Fibroblast of gingiva (primary cell): ENCODE measurements around the gene HOXA11.
A peak's percentile ranks its signal among the peaks of the same experiment; 100 is the strongest.

Experiments used
- DNase-seq: peaks from one replicate; pipeline ENCODE4 v3.0.0-alpha.2; 2011; ENCODE audit warnings: low read depth

The HOXA11 gene

DNA sequence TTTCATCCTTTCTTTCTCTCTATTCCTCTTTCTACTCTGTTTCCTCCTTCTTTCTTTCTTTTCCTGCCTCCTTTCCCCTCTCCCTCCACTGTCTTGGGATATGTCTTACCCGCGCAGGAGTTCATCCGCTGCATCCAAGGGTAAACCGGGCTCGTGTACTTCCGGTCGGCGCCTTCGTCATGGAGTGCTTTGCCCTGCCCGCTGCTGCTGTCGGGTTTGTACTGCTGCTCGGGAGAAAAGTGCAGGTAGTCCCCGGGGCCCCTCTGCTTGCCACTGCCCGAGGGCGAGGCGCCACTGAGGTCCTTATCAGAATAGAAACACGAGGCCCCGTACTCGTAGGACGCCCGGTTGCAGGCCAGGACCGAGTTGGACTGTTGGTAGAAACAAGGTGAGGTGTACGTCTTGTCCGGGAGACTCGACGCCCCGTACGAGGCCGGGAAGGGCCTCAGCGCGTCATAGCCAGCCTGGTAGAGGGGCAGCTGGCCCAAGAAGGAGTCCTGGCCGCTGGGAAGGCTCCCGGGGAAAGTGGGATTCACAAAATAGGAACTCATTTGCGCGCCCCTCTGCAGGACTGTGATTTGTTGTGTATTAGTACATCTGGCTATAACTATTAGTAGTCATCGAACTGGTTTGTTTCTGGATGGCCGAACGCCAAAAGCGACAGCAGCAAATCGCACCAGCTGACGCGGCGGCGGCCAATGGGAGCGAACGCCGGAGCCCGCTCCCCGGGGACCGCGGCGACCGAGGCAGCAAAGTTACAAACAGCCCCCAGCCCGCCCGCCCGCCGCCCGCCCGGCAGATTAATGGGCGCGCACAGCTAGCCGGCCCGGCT lies 37.6 kb downstream of the HOXA11 start, which contains the start of gene HOXA6:
HOXA6 (minus strand) TSS at position 576 of the 832 bp plus-strand sequence; CDS start at position 551, 25 bp downstream.
- no peak for DNase-seq

DNA sequence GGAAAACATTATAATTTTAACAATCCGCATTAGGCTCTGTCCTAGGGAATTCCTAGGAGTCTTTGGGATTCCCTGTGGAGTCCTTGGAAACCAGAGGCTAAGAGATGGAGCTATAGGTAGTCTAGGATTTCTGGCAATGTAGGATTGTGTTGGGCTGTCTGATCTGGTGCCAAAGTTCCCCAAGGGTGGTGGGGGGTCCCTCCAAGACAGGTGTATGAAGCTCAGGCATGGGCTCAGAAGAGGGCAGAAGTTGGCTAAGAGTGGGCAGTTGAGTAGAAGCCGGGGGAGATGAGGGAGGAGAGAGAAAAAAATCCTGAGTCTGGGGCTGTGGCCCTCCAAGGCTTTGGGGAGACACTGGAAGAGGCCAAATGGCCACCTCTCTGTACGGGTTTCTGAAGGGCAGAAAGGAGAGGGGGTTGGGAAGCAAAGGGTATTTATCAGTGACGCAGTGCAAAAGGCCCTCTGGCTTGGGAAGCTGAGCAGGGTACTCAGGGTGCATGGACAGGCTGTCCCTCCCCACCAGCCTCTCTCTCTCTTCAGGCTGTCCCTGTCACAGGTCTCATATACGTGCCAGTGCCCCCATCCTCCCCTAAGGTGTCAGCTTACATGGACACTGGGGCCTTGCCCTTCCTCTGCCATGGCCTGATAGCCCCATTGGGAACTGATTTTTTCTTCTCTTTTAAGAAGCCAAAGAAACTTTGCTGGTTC lies 38.4 kb downstream of the HOXA11 start:
- no peak for DNase-seq

DNA sequence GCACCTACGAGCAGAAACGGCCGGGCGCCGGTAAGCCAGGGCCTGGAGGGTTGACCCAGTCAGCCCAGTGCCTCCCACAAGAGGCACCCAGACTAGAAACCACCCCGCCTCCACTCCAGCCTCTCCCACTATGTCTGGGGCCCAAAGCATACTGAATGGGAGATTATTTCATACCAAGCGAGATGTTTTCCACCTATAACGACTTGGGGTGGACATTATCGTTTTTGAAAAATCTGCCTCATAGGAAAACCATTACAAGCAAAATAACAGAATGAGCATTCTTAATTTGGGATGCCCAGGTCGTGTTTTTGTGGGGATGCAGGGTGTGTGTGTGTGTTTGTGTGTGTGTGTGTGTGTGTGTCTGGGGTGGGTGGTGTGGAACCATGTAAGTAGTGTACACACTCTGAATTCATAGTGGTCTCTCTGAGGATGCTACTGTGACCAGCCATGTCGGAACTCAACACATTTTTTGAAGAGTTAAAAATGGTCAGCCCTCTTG lies 39.1 kb downstream of the HOXA11 start:
- no peak for DNase-seq

DNA sequence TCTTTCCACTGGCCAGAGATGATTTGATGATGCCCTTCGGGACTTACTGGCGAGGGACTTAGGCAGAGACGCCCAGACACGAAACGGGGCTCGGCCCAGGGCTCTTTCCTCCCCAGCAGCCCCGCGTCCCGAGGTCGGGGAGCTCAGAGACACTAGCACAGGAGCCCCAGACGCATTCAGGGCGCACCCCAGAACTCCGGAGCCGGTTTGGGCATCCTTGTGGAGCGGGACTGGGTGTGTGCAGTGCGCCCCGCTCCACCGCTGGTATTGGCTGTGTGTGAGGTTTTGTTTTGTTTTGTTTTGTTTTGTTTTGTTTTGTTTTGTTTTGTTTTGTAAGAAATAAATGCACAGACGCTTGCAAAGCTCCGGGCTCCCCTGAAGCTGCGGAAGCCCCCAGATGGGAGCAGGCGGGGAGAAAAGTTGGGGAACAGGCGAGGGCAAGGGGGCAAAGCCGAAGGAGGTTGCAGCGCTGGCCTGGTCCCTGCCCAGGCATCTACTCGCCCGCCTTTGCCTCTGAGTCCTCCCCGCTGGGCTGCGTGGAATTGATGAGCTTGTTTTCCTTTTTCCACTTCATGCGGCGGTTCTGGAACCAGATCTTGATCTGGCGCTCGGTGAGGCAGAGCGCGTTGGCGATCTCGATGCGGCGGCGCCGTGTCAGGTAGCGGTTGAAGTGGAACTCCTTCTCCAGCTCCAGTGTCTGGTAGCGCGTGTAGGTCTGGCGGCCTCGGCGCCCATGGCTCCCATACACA lies 39.7 kb downstream of the HOXA11 start:
- no peak for DNase-seq

DNA sequence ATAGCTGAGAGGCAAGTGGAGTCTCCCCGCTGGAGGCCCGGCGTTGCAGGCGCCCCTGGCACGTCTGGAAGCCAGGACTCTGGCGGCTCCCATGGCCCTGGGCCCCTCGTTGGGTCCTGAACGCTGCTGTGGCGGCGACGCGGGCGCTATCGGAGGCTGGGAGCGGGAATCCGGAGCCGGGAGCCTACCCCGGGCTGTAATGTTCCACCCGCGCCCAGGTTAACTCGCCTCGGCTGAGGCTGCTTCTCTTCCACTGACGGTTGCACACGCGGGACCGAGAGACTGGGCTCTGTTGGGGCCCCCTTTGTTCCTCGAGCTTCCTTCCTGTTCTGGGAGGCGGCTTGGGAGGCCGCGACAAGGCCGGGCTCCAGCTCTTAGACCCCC lies 40.3 kb downstream of the HOXA11 start:
- no peak for DNase-seq

DNA sequence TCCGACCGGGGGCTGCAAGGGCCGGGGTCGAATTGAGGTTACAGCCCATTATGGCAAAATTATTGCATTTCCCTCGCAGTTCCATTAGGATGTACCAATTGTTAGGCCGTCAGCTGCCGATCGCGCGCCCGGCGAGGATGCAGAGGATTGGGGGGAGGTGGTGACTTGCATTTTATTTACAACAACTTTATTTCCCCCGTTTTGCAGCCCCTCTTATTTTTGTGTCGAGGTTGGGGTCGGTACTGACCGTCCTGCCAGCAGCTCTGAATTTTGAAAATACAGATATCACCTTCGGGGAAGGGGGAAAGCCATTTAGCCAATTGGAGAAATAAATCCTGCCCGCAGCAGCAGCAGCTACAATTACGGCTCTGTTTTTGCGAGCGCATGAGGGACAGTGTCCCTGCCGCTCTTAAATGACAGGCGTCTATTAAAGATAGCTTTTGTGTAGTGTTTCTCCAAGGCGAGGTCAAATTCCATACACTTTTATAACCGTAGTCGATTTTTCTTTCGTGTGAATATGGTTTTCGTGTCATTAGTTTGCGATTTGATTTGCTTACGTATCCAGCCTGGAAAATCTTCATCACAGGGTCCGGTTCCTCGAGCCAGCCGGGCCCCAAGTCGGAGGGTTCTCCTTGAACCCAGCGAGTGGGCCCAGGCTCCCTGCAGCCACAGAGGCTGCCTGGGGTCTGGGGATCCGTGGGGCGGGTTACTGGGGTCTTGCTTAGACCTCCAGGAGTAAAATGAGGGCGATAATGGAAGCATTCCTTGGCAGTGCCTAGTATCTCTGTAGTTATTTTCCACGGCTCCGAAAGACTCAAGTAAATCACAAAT lies 40.9 kb downstream of the HOXA11 start:
- DNase-seq: no peak

DNA sequence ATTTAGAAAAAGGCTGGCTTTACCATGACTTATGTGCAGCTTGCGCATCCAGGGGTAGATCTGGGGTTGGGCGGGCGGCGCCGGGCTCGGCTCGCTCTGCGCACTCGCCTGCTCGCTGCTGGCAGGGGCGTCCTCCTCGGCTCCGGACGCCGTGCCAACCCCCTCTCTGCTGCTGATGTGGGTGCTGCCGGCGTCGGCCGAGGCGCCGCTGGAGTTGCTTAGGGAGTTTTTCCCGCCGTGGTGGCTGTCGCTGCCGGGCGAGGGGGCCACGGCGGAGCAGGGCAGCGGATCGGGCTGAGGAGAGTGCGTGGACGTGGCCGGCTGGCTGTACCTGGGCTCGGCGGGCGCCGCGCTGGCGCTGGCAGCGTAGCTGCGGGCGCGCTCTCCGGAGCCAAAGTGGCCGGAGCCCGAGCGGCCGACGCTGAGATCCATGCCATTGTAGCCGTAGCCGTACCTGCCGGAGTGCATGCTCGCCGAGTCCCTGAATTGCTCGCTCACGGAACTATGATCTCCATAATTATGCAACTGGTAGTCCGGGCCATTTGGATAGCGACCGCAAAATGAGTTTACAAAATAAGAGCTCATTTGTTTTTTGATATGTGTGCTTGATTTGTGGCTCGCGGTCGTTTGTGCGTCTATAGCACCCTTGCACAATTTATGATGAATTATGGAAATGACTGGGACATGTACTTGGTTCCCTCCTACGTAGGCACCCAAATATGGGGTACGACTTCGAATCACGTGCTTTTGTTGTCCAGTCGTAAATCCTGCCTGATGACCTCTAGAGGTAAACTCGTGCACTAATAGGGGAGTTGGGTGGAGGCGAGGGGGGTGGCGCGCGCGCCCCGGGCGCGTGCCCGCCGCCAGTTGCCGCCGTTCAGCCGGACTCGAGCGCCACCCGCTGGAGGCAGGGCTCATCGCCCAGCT lies 41.7 kb downstream of the HOXA11 start, which contains the start of gene HOXA5:
HOXA5 (minus strand) TSS at position 659 of the 927 bp plus-strand sequence; CDS start at position 585, 74 bp downstream.
- no peak for DNase-seq

DNA sequence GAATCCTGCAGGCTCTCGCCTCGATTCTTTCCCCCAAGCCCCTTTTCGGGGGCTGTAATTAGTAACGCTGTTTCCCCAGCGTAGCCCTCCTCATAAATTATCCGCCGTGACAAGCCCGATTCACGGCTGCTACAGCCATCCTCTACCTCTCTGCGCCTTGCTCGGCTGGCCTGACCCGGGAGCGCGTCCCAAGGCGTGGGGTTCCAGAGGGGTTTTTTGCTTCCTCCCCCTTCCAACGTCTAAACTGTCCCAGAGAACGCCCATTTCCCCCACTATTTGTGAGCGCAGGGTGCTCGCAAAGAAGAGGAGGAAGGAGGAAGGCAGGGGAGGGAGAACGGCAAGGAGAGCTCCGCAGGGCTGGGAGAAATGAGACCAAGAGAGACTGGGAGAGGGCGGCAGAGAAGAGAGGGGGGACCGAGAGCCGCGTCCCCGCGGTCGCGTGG lies 42.4 kb downstream of the HOXA11 start:
- no peak for DNase-seq

DNA sequence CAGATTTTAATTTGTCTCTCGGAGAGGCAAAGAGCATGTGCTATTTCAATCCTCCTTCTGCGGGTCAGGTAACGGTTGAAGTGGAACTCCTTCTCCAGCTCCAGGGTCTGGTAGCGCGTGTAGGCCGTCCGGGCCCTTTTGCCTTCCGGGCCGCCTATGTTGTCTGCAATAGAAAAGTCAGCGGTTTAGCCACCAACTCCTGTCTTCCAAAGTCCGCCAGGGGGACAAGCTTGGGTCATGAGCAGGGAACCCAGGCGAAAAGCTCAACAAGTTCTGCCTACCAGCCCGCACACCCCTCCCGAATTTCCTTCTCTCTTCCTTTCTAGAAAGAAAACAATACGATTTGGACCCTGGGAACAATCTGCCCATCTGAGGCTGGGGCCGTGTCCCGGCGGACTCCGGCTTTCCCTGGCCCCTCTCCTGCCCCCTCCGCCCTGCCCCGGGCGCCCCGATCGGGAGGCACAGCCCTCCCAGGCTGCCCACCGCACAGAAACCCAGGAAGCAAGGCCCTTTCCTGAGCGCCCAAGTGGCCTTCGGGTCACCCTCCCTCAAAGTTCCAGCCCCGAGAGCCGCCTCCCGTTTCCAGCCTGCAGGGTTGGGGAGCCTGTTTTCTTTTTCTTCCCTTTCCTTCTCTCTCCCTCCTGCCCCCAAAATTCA lies 43.0 kb downstream of the HOXA11 start:
- DNase-seq: no peak

DNA sequence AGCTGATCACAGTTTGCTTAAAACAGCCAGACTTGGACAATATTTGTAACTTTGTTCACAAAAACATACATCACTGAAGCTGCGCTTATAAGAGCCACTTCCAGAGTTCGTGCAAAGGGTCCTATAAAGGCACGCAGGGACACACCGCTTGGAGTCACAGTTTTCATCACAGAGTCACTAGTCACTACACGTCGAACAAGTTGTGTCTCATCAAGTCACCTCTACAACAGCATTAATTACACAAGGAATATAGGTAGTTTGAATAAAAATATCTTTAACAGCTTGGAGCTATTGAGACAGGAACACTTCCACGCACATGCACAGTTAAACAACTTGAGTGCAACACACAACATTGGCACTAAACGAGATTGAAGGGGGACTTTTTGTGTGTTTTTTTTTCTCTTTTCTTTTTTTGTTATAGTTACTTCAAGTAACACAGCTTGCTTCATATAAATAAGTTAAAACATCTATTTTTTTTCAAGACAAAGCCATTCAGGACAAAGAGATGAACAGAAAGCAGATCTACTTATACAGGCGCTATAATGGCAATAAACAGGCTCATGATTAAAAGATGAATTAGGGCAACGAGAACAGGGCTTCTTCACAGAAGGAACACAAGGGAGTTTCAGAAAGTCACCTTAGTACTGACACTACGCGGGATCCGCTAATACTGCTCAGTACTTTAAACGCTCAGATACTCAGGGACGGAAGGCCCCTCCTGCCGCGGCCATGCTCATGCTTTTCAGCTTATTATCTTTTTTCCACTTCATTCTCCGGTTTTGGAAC lies 43.7 kb downstream of the HOXA11 start:
- no peak for DNase-seq

DNA sequence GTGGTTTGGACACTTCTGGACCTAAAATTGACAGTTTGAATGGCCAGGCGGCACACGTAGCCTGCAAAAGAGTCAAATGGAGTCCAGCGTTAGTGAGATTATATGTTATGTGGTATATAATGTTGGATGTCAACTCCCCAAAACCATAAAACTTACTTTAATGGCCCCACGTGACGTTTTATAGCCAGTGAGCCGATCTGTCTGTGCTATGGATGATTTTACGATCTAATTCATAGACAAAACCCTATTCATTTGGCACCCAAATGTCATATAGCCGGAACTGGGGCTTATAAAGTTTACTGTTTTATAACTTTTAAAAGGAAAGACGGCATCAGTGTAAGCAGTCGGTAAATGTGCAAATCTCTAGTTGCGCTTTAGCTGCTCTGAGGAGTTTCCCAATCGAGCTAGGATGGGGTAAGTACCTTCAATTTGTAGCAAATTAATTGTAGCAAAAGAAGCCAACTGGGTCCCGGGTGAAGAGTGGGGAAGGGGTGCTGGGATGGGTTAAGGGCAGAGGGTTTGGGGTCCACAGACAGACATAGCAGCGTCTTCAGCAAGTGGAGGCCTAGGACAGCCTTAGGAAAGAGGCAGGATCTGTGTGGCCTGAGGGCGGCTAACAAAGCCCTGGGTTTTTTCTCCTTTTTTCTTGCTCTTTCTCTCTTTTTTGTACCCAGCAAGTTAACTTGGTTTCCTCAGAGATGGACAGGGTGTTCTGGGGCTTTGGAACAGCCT lies 44.7 kb downstream of the HOXA11 start:
- no peak for DNase-seq

DNA sequence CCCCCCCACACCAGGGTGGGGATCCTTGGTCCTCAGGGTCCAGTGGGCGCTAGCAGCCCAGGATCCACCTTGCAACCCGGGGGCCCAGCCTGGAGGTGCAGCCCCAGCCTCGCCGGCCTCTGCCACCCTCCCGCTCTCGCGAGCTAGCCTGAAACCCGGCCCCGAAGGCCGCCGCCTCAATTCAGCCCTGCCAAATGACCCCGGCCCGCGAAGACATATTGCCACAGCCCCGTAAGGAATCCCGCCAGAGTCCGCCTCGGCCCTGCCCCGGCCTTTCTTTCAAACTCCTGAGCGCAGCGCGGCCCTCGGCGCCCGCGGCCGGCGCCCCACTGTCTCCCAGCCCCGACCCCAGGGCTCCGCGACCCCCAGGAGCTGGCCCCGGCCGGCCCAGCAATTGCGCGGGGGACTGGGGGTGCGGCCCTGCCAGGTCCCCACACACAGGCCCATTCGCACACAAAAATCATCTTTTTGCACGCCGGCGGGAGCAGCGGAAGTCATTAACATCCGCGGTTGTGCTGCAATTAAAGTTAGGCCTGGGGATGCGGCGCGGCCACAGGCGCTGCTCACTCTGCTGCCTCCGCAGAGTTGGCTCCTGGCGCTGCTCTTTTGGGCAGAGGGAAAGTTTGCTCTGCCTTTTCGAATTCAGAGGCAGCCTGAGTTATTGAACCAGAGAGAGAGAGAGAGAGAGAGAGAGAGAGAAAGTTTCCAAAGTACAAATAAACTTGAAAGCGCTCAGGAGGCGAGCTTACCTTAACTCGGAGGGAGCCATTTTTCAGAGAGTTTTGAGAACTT lies 45.5 kb downstream of the HOXA11 start:
- DNase-seq: no peak

DNA sequence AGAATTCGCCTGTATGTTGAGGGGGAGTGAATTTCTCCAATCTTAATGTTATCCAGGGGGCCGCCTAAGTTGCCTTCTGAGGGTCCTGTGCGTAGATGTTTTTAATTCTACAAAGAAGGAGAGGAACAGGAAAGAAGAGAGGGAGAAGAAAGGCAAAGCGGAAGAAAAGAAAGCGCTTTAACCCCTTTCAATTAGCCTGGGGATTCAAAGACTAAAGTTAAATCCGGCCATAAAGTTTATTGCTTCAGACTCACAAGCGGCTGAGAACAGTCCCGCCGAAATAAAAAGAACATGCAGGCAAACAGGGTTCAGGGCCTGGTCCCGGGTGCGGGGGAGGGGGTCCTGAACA lies 46.1 kb downstream of the HOXA11 start:
- no peak for DNase-seq

DNA sequence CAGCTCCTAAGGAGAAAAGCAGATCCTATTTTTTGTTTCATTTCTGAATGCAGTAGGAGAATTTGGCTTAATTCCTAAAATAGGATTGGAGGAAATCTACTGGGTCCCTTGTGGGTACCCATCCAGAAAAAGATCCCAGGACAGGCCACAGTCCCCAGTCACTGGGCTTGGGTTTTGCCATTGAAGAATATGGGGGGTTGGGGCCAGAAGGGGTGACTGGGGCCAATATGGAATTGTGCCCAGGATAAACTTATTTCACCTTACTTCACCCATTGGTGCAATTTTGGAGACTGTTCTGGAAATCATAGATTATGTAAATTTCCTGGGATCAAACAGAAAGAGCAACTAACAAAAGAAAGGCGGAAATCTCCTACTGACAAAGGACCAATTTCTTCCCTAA lies 46.6 kb downstream of the HOXA11 start:
- no peak for DNase-seq

DNA sequence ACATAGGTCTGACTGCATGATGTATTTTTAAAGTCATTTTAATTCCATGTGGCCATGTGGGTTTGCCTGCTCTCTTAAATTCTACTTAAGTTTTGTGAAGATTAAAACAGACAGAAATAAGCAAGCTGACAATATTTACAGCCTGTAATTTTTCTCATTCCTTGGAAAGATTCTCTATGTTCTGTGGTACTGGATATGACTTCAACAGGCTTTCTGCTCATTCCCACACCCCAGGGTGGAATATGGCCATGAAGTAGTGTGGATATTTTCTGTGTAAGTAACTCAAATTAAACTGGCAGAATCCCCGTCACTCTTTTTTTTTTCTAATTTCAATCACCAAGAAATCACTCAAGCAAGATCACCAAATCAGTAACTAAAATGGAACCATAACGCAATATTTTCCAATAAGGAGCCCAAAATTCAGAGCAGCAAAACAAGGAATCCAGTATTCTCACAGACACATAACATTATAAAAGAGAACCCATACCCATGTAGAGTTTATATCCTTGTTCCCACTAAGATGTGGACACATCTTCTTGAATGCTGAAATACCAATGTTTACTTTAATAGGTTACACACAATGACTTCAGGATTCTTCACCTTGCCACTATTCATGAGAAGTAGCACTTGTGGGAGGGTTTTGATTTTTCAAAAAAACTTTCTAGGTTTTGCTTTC lies 47.3 kb downstream of the HOXA11 start:
- no peak for DNase-seq

DNA sequence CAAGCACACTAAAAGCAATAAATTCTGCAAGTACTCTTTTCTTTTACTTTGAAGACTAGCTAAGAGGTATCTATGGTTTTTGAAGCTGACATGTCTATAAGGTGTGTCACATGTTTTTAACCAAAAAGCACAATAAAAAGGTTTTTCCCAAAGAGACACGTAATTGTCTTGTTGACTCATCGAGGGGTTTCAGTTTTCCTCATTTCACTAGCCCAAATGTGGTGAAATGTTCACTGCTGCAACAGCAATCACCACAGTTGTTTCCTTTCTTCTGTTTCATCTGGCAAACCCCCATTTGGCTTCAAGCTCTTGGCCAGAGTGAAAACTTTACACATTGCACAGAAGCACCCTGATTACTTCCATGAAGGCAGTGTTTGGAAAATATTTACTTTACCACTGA lies 50.6 kb downstream of the HOXA11 start:
- DNase-seq: peak; percentile 25
